HG03460 (cell line): ENCODE results near the gene RPN2.
"Not testable (repeated sequence)": the region's sequence is repeated elsewhere in the genome, so short reads cannot be mapped to it uniquely, and the experiment has no call there.

Experiments
- ATAC-seq: cut with Tn5 transposase; IDR thresholded peaks from one replicate; pipeline ENCODE4 v1.9.1; 2021; ENCODE audit not compliant: unreplicated experiment

The RPN2 gene

GRCh38 chr20:37178839-37179682, at the start of gene RPN2, which contains the start of gene MROH8:
Gene RPN2 (plus strand): TSS chr20:37179330. CDS start chr20:37179357, 27 bp downstream.
Gene MROH8 (minus strand): TSS chr20:37179548.
- peak; percentile 92 for ATAC-seq

- ATAC-seq, result no peak
Observed at GRCh38 chr20:37131486-37131885, 47.6 kb upstream of the RPN2 start.

GRCh38 chr20:37133952-37134351, 45.2 kb upstream of the RPN2 start:
- no peak for ATAC-seq

- no peak for ATAC-seq
Observed at GRCh38 chr20:37137547-37137946, 41.6 kb upstream of the RPN2 start.

GRCh38 chr20:37142708-37143107, 36.4 kb upstream of the RPN2 start:
- no peak for ATAC-seq

GRCh38 chr20:37144856-37145404, 34.2 kb upstream of the RPN2 start:
- no peak for ATAC-seq

- no peak for ATAC-seq
Observed at GRCh38 chr20:37147250-37147649, 31.9 kb upstream of the RPN2 start.

- ATAC-seq, result not testable (repeated sequence)
Observed at GRCh38 chr20:37150864-37151263, 28.3 kb upstream of the RPN2 start.

GRCh38 chr20:37151529-37151928, 27.6 kb upstream of the RPN2 start:
- no peak for ATAC-seq

GRCh38 chr20:37152284-37152683, 26.8 kb upstream of the RPN2 start:
- no peak for ATAC-seq

GRCh38 chr20:37154684-37155298, 24.3 kb upstream of the RPN2 start:
- ATAC-seq, result no peak

- no peak for ATAC-seq
Observed at GRCh38 chr20:37155987-37156386, 23.1 kb upstream of the RPN2 start.

- no peak for ATAC-seq
Observed at GRCh38 chr20:37158248-37158647, 20.9 kb upstream of the RPN2 start.

- ATAC-seq, result no peak
Observed at GRCh38 chr20:37160683-37161082, 18.4 kb upstream of the RPN2 start.

GRCh38 chr20:37161830-37162549, 17.1 kb upstream of the RPN2 start:
- ATAC-seq, result no peak

- no peak for ATAC-seq
Observed at GRCh38 chr20:37162646-37163045, 16.5 kb upstream of the RPN2 start.

- no peak for ATAC-seq
Observed at GRCh38 chr20:37163832-37164554, 15.1 kb upstream of the RPN2 start.

- no peak for ATAC-seq
Observed at GRCh38 chr20:37165031-37165430, 14.1 kb upstream of the RPN2 start.

- ATAC-seq, result no peak
Observed at GRCh38 chr20:37166867-37167266, 12.3 kb upstream of the RPN2 start.

GRCh38 chr20:37172836-37173235, 6.3 kb upstream of the RPN2 start:
- no peak for ATAC-seq
